NK-92 (cell line): ENCODE results near the gene ADAMTS2.
"Not testable (repeated sequence)": the region's sequence is repeated elsewhere in the genome, so short reads cannot be mapped to it uniquely, and the experiment has no call there.

Source experiments
- DNase-seq: peaks from one replicate; lab custom pipeline; 2025; ENCODE audit not compliant: unreplicated experiment; lab: John Stamatoyannopoulos, UW

ADAMTS2 gene

DNA sequence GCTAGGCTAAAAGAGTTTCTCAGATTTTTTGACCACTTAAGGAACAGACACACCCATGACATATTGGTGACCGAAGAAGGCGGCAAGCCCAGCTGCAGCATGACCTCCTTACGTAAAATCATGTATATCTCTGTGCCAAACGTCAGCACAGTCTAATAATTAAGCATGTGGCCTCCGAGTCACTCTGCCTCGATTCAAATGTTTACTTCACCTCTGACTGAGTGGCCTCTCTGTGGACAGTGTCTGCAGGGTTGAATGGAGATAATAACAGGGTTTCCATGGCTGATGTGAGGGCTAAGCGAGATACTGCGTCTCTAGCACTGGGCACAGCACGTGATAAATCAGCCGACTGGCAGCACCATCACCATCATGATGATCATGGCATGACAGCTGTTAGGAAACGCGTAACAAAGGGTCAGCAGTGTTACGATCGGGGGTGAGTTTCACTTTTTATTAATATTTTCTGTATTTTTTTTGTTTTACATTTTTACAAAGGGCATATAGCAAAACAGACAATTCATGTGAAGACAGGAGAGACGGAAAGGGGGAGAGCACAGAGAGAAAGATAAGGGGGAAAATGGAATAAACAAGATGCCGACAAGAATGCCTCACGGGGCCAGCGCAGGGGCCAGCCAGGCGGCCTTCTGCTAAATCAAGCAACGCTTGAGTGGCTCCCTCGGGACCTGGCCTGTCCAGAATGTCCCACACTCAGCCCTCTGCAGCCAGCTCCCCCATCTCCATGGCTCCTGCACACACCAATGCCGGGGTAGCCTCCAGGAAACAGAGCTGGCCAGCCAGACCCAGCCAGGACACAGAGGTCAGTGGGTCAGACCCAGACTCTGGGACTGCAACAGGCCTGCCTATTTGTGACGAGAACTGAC lies 60.3 kb downstream of the ADAMTS2 start:
- DNase-seq: no peak

DNA sequence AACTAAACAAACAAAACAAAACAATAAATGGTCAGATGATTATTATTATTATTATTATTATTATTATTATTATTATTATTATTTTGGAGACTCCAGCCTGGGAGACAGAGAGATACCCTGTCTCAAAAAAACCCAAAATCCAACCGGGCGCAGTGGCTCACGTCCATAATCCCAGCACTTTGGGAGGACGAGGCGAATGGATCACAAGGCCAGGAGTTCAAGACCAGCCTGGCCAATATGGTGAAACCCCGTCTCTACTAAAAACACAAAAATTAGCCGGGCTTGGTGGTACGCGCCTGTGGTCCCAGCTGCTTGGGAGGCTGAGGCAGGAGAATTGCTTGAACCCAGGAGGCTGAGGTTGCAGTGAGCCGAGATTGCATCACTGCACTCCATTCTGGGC lies 61.4 kb downstream of the ADAMTS2 start:
- DNase-seq: not testable (repeated sequence)

DNA sequence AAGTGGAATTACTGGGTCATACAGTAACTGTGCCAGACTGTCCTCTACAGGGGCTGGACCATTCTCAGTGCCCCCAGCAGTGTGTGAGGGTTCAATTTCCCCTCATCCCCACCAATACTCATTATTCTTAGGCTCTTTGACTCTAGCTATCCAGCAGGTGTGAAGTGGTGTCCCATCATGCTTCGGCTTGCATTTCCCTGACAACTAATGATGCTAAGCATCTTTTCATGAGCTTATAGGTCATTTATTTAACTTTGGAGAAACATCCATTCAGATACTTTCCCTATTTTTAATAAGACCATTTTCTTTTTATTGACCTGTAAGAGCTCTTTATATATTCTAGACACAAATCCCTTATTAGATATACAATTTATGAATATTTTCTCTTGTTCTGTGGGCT lies 63.6 kb downstream of the ADAMTS2 start:
- no peak for DNase-seq

DNA sequence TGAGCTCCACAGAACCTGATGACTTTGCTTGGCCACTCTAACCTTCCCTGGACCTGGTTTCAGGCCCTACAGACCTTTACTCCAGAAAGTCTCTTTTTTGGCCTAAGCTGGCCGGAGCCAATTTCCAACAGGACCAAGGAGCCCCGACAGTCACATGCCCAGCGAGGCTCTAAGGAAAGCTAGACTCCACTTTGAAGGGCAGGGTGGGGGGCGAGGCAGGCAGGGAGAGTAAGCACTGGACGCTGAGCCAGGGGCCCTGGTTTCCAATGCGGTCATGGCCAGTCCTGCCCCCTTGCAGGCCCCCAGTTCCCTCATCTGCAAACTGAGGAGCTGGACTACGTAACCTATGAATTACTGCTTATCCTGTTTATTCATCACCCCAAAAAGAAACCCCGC lies 65.2 kb downstream of the ADAMTS2 start:
- DNase-seq: no peak

DNA sequence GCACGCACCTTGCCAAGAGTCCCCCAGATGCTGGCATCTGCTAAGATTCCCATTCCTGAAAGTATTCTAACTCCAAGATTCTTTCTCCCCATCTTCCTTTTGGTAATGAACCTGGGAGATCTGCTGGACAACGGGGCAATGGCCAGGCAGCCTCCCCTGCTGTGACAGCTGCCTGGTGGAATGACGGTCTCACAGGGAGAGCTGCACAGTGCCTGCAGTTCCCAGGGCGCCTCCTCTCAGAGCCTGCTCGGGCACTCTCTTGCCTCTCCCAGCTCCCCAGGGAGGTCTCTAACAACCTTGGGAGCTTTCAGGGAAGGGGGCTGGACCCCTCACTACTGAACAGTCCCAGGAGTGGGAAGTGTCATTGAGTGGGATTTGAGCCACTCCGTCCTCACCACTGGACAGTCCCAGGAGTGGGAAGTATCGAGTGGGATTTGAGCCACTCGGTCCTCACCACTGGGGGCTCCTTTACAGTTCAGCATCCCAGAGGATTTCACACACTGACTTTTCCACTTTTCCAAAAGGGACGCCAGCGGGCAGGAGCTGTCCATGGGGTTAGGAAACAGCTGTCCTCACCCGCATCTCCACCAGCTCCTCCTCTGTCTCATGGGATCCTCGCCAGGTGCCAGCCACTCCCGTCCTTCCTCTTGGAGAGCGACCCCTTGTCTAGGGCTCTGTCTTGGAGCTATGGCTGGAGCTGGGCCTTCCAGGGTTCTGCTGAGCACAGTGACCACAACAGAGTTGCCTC lies 65.7 kb downstream of the ADAMTS2 start:
- DNase-seq: no peak

DNA sequence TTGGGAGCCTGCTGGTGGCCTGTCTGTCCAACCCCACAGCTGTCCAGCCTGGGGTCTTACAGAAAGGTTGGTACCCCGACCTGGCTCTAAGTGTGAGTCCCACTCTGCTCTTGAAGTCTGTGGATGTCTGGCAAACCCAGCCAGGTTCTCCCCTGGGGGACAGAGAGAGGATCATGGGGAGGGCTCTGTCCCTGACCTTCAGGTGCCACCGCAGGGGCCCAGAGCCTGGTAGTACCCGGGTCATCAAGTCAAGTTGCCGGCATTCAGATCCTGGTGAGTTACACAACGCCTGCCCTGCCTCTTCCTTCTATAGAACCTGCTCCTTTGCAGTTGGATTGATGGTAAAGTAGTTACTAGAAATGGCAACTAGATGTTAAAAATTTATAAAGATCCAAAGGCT lies 66.7 kb downstream of the ADAMTS2 start:
- no peak for DNase-seq

DNA sequence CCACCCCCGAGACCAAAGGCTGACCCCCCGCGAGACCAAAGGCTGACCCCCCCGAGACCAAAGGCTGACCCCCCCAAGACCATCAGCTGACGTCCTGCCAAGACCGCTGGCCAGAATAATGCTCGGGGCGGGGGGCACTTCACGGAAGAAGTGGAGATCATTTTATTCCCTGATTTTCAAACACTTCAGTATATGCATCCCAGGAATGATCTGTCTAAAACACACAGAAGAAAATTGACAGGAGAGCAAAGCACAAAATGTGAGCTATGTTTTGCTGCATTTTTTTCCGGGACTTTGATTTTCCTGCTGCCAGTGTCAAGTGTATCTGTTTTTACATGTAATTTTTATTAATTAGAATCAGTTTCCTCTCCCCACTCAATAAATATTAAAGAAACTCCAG lies 67.1 kb downstream of the ADAMTS2 start:
- no peak for DNase-seq

DNA sequence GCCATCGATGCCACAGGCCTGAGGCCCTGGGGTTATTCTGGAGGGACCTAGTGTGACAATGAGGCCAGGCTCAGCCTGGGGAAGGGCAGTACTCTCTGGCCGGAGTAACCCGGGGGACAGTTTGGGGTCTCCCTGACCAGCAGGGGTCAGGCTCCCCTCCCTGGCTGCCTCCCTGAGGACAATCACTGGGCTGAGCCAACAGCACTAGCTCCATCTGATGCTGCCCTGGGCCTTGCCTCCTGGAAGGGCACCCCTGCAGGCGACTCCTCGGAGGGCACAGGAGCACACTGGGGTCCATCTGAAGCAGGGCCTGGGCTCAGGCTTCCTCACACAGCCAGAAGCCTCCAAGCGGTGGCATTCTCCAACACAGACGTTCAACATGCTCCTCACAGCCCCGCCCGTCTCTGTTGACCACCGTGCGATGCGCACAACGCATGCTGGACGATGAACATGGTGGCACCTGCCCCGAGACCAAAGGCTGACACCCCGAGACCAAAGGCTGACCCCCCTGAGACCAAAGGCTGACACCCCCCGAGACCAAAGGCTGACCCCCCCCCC lies 68.3 kb downstream of the ADAMTS2 start:
- no peak for DNase-seq

DNA sequence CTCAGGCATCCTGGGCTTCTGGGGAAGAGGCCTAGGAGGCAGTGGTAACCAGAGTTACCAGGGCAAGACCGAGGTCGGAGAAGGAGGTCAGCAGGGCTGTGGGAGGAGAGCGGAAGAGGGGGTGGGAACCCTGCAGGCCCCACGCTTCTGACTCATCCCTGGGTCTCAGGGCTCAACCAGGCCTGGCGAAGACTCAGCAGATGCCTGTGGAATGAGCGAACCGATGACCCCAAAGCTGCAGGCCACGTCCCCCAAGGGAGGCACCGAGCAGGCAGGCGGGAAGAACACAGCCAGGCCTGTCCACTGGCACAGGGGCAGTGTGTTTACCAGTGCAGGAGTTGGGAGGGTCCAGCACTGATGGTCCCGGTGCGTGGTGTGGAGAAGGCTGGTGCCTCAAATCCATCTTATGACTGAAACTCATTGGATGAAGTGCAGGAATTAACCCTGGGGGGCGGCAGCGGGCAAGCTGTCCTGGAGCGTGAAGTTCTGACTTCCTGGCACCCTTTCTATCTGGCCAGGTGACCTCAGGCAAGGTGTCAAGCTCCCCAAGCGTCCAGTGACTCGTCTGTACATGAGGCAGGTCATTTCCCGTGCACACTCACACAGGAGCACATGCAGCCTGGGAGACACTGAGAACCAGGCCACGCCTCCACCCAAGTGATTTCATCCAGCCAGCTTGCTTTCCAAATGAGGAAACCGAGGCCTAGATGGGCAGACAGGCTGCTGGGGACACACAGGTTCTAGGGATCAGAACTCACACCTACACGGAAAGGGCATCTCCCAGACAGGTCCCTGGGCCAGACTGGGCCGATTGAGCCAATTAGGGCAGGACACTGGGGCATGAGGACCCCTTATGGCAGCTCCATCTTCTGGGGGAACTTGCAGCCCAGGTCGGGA lies 69.1 kb downstream of the ADAMTS2 start:
- DNase-seq: no peak

DNA sequence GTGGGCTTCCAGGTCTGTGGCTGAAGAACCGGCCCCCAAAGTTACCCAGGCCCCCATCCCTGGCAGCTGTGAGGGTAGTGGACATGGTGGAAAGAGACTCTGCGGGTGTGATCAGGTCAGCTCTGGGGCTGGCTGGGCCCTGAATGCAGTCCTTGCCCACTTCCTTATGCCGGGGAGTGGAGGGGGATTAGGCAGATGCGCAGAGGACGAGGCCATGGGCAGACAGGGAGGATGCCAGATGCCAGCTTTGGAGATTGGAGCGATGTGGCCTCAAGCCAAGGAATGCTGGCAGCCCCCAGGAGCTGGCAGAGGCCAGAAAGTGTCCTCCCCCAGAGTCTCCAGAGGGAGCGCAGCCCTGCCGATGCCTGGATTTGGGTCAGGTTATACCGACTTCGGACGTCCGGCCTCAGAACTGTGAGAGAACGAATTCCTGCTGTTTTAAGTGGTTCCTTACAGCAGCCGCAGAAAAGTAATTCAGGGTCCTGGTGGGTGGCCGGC lies 69.8 kb downstream of the ADAMTS2 start:
- no peak for DNase-seq

DNA sequence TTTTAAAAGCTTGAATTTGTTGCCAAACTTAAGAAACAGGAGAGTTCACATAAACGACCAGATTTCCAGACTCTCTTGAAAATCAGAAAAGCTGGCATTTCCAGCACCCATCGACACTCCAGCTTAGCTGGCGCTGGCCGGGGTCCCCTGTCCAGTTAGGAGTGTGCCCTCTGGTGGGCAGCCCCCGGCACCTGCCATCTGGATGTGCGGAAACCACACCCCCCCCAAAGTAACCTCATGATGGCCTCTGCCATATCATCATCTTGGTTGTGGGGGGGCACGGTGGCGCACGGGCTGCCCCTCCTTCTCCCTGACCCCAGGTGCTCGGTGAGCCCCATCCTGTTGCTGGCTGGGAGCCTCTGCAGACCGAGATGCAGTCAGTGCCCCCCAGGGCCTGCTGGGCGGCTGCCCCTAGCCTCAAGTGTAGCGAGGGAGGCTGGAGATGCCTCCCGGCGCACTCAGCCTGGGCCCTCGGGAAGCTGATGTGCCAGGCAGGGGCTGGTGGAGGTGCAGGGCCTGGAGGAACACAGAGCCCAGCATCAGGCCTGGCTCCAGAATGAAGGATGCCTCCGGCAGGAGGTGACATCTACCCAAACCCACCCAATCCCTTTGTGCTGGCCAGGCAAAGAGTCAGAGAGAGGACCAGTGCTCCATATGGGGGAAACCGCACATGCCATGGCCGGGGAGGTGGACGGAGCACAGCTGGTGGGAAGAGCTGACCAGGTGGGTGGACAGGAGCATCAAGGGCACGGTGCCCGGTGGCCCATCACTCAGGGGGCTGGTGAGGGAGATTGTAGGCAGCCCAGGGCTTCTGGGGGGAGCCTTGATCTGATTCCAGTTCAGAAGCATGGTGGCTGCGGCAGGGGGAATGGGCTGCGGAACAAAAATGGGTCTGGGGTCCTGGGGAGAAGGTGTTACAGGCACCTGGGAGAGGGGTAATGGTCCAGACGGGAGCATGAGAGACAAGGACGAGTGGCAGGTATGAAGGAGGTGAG lies 70.6 kb downstream of the ADAMTS2 start:
- DNase-seq: no peak

DNA sequence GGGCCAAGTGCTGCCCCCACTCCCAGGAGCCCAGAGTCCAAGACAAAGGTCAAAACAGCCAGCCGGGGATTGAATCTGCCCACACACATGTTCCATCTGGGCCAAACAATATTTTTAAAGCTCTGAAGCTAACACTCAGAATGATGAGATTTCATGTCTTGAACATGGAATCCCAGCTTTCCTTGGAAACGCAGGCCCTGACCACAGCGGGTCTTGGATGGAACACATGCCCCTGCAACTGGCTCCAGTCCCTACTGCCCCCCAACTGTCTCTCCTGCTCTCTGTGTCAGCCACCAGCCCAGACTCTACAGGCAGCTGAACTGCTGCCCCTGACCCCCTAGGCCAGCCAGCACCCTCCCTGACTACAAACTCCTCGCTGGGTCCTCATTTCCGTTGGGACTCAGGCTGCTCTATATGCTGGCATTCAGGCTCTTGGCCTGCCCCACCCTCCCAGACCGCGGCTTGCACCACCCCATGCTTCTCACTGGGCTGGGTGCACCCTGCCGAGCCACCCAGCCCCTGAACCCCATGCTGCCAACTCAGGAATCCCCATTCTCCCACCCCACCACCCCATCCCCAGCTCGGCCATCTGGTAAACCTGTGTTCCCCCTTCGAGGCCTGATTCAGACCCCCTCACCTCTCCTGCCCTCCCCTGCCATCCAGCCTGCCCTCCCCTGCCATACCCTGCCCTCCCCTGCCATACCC lies 71.7 kb downstream of the ADAMTS2 start:
- DNase-seq: no peak

DNA sequence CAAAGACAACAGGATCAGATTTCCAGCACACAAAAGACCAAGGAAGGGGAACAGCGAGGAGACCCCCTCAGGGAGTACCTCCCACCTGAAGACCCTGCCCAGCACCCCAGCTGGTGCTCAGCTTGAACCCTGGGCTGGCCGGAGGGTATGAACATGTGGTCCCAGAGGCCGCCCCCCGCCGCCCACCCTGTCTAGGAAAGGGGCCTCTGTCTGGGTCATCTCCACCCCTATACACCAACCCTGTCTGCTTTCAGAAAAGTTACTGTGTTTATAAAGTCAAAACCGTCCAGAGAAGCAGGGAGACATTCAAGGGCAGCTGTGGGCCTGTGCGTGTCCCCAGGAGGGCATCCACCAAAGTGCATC lies 72.2 kb downstream of the ADAMTS2 start:
- no peak for DNase-seq

DNA sequence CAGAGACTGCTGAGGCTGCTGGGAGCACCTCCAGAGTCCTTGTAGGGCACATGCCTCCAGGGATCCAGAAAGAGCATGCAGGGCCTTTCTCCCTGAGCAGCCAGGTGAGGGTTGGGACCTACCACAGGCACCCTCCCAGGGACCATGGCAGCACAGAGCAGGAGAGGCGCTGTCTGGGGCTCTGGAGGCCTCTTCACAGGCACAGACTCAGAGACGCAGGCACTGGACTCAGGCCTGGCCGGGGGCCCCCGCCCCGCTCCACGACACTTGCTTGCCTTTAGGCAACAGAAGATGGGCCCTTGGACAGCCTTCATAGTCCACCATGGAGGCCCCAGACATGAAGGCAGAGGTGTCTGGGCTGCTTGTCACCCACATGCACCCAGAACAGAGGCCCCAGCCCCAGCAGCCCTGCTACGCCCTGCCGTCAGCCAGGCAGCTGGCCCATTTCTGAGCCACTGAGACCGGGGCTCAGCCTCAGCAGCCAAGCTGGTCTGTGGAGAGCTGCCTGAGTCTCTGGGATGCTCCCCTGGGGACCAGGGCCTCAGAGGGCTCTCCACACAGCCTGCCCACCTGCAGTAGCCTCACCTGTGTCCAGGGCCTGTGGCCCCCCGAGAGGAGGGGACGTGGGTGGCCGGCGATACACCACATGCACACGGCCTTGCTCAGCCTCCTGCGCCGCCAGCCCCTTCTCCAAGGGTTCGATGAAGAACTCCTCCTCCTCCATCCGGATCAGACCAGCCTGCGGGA lies 72.8 kb downstream of the ADAMTS2 start:
- DNase-seq: no peak

DNA sequence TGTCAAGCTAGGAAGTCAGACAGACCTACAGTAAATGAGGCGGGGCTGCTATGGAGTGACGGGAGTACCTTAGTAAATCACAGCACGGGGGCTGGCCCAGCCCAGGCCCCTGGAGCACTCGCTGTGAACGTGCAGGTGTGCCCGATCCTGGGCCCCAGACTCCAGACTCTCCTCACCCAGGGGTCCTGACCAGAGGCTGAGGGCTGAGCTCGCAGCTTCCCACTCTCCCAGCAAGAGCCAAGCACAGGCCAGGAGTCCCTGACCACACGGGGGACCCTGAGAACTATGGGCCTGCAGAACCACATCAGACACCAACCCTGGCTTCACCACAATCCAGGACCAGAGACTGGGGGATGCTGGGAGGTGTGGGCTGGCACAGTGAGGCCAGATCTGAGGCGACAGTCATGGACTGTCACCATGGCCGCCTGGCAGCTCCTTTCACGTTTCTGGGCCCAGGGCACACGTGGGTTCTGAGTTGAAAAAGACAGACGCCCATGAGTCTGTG lies 73.4 kb downstream of the ADAMTS2 start:
- no peak for DNase-seq

DNA sequence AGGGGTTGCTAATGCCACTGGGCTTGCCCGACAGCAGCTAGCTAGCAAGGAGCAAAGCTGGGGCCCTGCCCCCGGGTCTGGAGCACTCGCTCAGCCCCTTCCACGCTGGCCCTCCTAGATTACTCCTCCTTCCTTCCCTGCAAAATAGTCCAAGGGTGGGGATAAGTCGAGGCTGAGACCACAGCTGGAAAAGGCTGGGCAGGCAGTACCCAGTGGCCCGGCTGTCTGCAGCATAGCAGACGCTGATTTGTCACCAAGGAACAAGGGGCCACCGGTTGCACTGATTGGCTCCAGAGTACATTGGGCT lies 73.9 kb downstream of the ADAMTS2 start:
- DNase-seq: no peak

DNA sequence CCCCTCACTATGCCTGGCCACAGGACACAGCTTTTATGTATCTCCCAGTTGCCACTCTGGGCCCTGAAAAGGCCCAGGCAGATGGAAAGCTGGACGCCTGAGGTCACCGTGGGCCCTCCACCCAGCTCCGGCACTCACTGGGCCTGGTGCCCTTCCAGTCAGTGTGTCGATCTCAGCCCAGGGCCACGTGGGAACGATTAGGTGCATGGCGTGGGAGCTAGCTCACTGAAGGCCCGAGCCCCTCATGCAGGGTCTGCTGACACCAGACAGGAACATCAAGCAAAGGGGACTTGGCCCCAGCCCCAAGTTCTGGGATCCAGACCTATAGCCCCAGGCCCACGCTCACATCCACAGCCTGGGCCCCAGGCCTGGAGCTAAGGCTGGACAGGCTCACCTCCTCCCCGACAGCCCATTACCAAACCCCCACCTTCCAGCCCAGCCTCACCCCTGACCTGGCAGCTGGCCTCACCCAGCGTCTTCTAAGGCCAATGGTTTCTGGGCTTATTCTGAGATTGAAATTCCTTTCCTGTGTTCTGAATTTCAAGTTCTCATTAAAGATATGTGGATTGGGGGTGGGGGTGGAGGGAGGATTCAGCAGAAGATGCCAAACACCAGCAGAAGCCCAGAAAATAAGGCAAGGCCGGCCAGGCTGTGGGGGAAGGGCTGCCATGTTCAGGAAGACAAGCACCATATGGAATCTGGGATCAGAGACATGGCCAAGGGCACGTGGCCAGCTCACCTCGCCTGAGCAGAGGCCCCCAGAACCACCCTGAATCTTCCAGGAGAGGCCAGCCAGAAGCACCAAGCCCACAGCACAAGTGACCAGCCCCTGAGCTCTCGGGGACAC lies 74.5 kb downstream of the ADAMTS2 start:
- no peak for DNase-seq
